Breast epithelium (tissue), 3 donors: ENCODE data around the gene SEMA4D.
"Not testable (repeated sequence)": the region's sequence is repeated elsewhere in the genome, so short reads cannot be mapped to it uniquely, and the experiment has no call there.

Source experiments
- POLR2A ChIP-seq: fragments of 450-650 bp; IDR thresholded peaks from one replicate; pipeline ENCODE4 v1.6.1; 2016; ENCODE audit warnings: antibody characterized with exemption, mild to moderate bottlenecking, moderate library complexity
- POLR2AphosphoS5 ChIP-seq, 3 donors: sonication (generic); formaldehyde crosslinking; IDR thresholded peaks; one replicate each; pipeline ENCODE4 v1.6.1; 2017; ENCODE audit warnings: antibody characterized with exemption in 3 of 3
- TF ChIP-seq, protein P1 (sequence below), 3 donors: fragments of 450-650 bp; IDR thresholded peaks; one replicate each; pipeline ENCODE4 v1.5.1; 2016 to 2017; ENCODE audit warnings: antibody characterized with exemption in 3 of 3, mild to moderate bottlenecking in 3 of 3, moderate library complexity in 3 of 3

DNA sequence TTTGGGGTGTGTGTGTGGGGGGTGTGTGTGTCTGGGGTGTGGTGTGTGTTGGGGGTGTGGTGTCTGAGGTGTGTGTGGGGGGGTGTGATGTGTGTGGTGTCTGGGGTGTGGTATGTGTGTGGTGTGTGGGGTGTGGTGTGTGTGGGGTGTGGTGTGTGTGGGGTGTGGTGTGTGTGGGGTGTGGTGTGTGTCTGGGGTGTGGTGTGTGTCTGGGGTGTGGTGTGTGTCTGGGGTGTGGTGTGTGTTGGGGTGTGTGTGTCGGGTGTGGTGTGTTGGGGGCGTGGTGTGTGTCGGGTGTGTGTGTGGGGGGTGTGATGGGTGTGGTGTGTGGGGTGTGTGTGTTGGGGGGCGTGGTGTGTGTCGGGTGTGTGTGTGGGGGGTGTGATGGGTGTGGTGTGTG is 126.1 kb downstream of the SEMA4D start:
- TF ChIP-seq, protein P1, sequence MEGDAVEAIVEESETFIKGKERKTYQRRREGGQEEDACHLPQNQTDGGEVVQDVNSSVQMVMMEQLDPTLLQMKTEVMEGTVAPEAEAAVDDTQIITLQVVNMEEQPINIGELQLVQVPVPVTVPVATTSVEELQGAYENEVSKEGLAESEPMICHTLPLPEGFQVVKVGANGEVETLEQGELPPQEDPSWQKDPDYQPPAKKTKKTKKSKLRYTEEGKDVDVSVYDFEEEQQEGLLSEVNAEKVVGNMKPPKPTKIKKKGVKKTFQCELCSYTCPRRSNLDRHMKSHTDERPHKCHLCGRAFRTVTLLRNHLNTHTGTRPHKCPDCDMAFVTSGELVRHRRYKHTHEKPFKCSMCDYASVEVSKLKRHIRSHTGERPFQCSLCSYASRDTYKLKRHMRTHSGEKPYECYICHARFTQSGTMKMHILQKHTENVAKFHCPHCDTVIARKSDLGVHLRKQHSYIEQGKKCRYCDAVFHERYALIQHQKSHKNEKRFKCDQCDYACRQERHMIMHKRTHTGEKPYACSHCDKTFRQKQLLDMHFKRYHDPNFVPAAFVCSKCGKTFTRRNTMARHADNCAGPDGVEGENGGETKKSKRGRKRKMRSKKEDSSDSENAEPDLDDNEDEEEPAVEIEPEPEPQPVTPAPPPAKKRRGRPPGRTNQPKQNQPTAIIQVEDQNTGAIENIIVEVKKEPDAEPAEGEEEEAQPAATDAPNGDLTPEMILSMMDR (IDR thresholded peaks at IDR 0.05): not testable (repeated sequence)
- TF ChIP-seq POLR2AphosphoS5 (IDR thresholded peaks at IDR 0.05); POLR2A: not testable (repeated sequence)
